Esophagus muscularis mucosa (tissue), 4 donors: Measurements from ENCODE around the gene PIAS4. TPM values are rescaled to one million over a fixed set of nuclear protein-coding genes. Genes with fewer than 3 reads are reported as not detected.

Experiments used
- DNase-seq: peaks from one replicate; pipeline ENCODE4 v3.0.0-alpha.2; 2017; ENCODE audit errors: extremely low spot score
- H3K27ac ChIP-seq, 4 donors: fragments of 200-600 bp; sonication (generic); replicated peaks in 1 of 4; 1 replicate in 3 of 4; 2 replicates in 1 of 4; pipeline ENCODE4 v1.5.1; 2016 to 2019; ENCODE audit warnings: mild to moderate bottlenecking in 1 of 4
- H3K27me3 ChIP-seq, 4 donors: fragments of 200-600 bp; sonication (generic); one replicate each; pipeline versions ENCODE4 v1.5.1 to v1.6.0; 2016 to 2019
- H3K36me3 ChIP-seq, 4 donors: fragments of 200-600 bp; sonication (generic); one replicate each; pipeline ENCODE4 v1.5.1; 2016 to 2019
- H3K4me1 ChIP-seq, 4 donors: fragments of 200-600 bp; sonication (generic); one replicate each; pipeline ENCODE4 v1.5.1; 2016 to 2019
- H3K4me3 ChIP-seq, 4 donors: fragments of 200-600 bp; sonication (generic); 1 replicate in 2 of 4; 2 replicates in 2 of 4; pipeline ENCODE4 v1.5.1; 2016 to 2019; ENCODE audit warnings: mild to moderate bottlenecking in 4 of 4, moderate library complexity in 1 of 4
- H3K9me3 ChIP-seq, 4 donors: fragments of 200-600 bp; sonication (generic); 1 replicate in 3 of 4; 2 replicates in 1 of 4; pipeline ENCODE4 v1.5.1; 2016 to 2019
- EP300 ChIP-seq: sonication (generic); formaldehyde crosslinking; IDR thresholded peaks from one replicate; pipeline ENCODE4 v1.6.1; 2017; ENCODE audit warnings: antibody characterized with exemption
- POLR2A ChIP-seq: fragments of 450-650 bp; IDR thresholded peaks from one replicate; pipeline ENCODE4 v1.6.1; 2017; ENCODE audit warnings: antibody characterized with exemption, moderate library complexity, mild to moderate bottlenecking, low read depth
- POLR2AphosphoS5 ChIP-seq, 2 donors: sonication (generic); formaldehyde crosslinking; IDR thresholded peaks; one replicate each; pipeline ENCODE4 v1.6.1; 2017; ENCODE audit warnings: antibody characterized with exemption in 2 of 2
- WGBS: methylation state at CpG from one replicate; pipeline ENCODE4 v1.1.5; 2018; 5-methylcytosine and 5-hydroxymethylcytosine counted together
- intact Hi-C: fragments of 100-400 bp; cut with DNase I; formaldehyde crosslinking; loops from one replicate; pipeline ENCODE4 v1.15.1; 2023
- total RNA-seq, 4 donors: library from RNA; depleted of rRNA; stranded (reverse); fragments of >200 nt; gene quantifications; one replicate each; pipeline versions ENCODE4 v1.1.0 to v1.2.1, GENCODE V29; 2016
- TF ChIP-seq, protein P1 (sequence below), 3 experiments: fragments of 200-600 bp in 2 of 3; fragments of 450-650 bp in 1 of 3; sonication (generic) in 2 of 3; IDR thresholded peaks; one replicate each; pipeline ENCODE4 v1.5.1; 2017 to 2019; ENCODE audit warnings: antibody characterized with exemption in 3 of 3, mild to moderate bottlenecking in 2 of 3, moderate library complexity in 1 of 3

The PIAS4 gene
- total RNA-seq, 4 donors from 2014 or later, result 16.6 to 34.1 (median 24.8) TPM

DNA sequence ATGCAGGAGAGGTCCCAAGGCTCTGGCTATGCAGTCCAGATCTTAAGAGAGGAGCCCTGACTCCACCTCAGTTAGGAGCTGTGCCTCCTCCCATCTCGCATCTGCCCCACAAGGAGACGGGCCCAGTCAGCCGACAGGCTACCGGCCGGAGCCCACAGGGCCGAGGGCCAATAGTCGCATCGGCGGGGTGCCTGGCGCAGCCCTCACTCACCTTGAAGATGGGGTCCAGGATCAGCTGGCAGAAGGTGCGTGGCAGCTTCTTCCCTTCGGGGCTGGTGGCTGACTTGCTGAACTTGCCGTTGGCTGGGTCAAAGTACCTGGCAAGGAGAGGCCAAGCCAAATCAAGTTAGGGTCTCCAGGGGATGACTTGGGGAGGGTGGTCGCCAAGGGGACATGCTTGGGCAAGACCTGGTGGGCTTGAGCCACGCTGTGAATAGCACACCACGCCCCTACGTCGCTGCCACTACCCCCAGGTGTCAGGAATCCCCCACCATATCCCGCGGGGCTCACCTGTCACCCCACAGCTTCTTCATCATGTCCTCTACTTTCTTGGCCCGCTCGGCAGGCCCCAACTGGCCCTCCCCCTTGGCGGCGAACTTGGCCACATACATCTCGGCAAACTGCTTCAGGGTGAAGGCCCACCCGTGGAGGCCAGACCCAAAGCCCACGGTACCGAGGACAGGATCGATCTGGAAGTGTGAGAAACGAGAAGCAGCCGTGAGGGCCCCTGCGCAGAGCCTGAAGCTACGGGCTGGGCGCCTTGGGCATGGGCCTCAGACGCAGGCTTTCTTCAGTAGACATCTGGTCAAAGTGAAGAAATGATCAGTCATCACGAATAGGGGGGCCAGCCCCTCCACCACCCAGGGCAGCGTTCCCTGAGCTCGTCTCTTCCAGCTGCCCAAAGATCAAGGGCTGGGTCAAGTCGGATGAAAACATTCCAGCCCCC is 25.5 kb upstream of the PIAS4 start:
- no peak overlapping the region for H3K4me3 ChIP-seq
- H3K4me1 ChIP-seq, result peaks cover 37 to 70% (median 56%) of the 10 kb centered on the region in 4 donors
- TF ChIP-seq POLR2AphosphoS5 (IDR thresholded peaks at IDR 0.05), result no peak
- TF ChIP-seq POLR2A, result no peak
- TF ChIP-seq EP300, result no peak
- TF ChIP-seq, protein P1, sequence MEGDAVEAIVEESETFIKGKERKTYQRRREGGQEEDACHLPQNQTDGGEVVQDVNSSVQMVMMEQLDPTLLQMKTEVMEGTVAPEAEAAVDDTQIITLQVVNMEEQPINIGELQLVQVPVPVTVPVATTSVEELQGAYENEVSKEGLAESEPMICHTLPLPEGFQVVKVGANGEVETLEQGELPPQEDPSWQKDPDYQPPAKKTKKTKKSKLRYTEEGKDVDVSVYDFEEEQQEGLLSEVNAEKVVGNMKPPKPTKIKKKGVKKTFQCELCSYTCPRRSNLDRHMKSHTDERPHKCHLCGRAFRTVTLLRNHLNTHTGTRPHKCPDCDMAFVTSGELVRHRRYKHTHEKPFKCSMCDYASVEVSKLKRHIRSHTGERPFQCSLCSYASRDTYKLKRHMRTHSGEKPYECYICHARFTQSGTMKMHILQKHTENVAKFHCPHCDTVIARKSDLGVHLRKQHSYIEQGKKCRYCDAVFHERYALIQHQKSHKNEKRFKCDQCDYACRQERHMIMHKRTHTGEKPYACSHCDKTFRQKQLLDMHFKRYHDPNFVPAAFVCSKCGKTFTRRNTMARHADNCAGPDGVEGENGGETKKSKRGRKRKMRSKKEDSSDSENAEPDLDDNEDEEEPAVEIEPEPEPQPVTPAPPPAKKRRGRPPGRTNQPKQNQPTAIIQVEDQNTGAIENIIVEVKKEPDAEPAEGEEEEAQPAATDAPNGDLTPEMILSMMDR (IDR thresholded peaks at IDR 0.05), result no peak
- H3K9me3 ChIP-seq, result no peaks in the 10 kb centered on the region
- no peaks in the 10 kb centered on the region for H3K27me3 ChIP-seq
- peak overlapping the region; percentile 2 to 97 (median 50) for H3K27ac ChIP-seq
- intact Hi-C loops, result loop anchor here (10.0 kb wide), 1 partner anchor 153 kb away; no protein-coding TSS in a partner anchor
- 86% methylated on average over 30 of the region's 39 CpGs for WGBS
- peaks cover 70 to 74% (median 72%) of the 10 kb centered on the region in 4 donors for H3K36me3 ChIP-seq
- no peak for DNase-seq

DNA sequence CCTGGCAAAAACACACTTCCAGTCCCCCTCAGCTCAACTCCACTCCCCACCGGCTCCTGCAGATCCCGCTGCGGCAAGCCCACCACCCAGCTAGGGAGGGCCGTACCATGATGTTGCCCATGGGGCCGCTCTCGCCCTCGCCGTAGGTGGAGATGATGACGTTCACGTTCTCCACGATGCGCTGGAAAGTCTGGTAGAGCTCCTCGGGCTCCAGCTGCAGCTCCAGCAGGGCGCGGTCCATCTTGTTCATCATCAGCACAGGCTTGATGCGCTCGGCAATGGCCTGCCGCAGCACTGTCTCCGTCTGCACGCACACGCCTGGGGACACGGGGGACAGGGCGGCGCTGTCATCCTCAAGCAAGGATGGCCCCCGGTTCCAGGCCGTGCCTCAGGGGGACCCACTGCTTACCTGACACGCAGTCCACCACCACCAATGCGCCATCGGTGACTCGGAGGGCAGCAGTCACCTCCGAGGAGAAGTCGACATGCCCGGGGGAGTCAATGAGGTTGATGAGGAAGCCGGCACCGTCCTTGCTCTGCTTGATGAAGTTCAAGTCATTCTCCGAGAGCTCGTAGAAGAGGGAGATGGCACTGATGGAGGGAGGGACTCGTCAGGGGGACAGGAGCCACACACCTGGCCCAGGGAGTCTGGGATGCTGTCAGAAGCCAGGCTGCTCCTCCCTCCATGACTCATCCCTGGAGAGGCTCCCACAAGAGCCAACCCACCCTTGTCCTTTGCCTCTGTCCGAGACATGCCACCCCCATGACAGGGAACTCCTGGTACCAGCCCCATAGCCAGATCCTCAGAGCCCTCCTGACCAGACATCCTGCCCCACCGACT is 24.6 kb upstream of the PIAS4 start:
- WGBS, result 75% methylated on average over 10 of the region's 40 CpGs
- H3K27ac ChIP-seq, result peak overlapping the region; percentile 93 to 98 (median 95)
- H3K4me3 ChIP-seq, result peak overlapping the region; percentile 71 to 99 (median 84)

GRCh38 chr19:3983542-3983914 is 24.0 kb upstream of the PIAS4 start:
- Histone ChIP-seq H3K9me3 (no peaks in the 10 kb centered on the region), H3K4me3 (peak overlapping the region; percentile 71 to 99 (median 84)), H3K4me1 (peaks cover 48 to 85% (median 65%) of the 10 kb centered on the region in 4 donors), H3K27me3 (no peaks in the 10 kb centered on the region), H3K27ac (peak overlapping the region; percentile 93 to 98 (median 95)), H3K36me3 (peaks cover 54 to 59% (median 56%) of the 10 kb centered on the region in 4 donors)
- TF ChIP-seq, protein P1 (IDR thresholded peaks at IDR 0.05), result no peak
- TF ChIP-seq EP300, result no peak
- no peak for TF ChIP-seq POLR2A
- no peak for TF ChIP-seq POLR2AphosphoS5 (IDR thresholded peaks at IDR 0.05)
- no peak for DNase-seq
- 61% methylated on average over 5 of the region's 7 CpGs for WGBS
- intact Hi-C loops, result loop anchor here (10.0 kb wide), 1 partner anchor 151 kb away; no protein-coding TSS in a partner anchor

More for the DNA sequence above, 24.6 kb upstream of the PIAS4 start:
- DNase-seq, result no peak
- peaks cover 61 to 65% (median 62%) of the 10 kb centered on the region in 4 donors for H3K36me3 ChIP-seq
- TF ChIP-seq EP300, result no peak
- no peak for TF ChIP-seq POLR2A
- no peak for TF ChIP-seq POLR2AphosphoS5 (IDR thresholded peaks at IDR 0.05)
- TF ChIP-seq, protein P1 (IDR thresholded peaks at IDR 0.05), result no peak
- H3K4me1 ChIP-seq, result peaks cover 45 to 79% (median 61%) of the 10 kb centered on the region in 4 donors
- no peaks in the 10 kb centered on the region for H3K27me3 ChIP-seq
- intact Hi-C loops, result loop anchor here (10.0 kb wide), 1 partner anchor 152 kb away; no protein-coding TSS in a partner anchor
- H3K9me3 ChIP-seq, result no peaks in the 10 kb centered on the region

DNA sequence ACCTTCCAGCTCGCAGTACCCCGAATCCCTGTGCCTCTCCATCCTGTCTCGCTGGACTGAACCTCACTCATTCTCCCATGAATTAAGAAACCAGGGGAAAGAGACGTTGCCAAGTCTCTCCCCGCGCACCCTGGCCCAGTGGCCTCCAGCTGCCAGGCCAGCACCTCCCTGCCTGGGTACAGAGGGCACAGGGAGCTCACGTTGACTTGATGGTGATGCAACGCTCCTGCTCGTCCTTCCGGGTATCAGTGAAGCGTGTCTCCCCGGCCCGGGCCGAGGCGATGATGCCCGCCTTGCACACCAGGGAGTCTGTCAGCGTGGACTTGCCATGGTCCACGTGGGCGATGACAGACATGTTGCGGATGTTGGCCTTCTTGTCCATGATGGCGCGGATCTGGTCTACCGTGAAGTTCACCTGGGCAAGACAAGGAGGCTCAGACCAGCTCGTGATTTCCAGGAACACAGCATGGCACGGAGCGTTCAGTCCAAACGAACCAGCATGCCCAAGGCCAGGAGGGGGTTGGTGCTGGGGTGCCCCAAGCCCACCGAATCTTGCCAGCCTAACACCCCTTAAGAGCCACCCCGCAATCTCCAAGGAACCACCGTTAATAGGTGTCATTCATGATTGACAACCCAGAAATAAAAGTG is 23.5 kb upstream of the PIAS4 start:
- H3K36me3 ChIP-seq, result peaks cover 49 to 53% (median 51%) of the 10 kb centered on the region in 4 donors
- TF ChIP-seq POLR2AphosphoS5 (IDR thresholded peaks at IDR 0.05), result peak; percentile 34 to 49
- TF ChIP-seq, protein P1 (IDR thresholded peaks at IDR 0.05), result no peak
- peak overlapping the region; percentile 93 to 98 (median 95) for H3K27ac ChIP-seq
- peaks cover 48 to 85% (median 65%) of the 10 kb centered on the region in 4 donors for H3K4me1 ChIP-seq
- H3K9me3 ChIP-seq, result no peaks in the 10 kb centered on the region
- intact Hi-C loops, result loop anchor here (10.0 kb wide), 1 partner anchor 151 kb away; no protein-coding TSS in a partner anchor
- no peak for DNase-seq
- peak overlapping the region; percentile 71 to 99 (median 84) for H3K4me3 ChIP-seq
- WGBS, result 27% methylated on average over 17 of the region's 30 CpGs
- no peaks in the 10 kb centered on the region for H3K27me3 ChIP-seq
